ENCODE measurements around the gene NANOS2.
A peak's percentile ranks its signal among the peaks of the same experiment; 100 is the strongest.

Gene NANOS2

DNA sequence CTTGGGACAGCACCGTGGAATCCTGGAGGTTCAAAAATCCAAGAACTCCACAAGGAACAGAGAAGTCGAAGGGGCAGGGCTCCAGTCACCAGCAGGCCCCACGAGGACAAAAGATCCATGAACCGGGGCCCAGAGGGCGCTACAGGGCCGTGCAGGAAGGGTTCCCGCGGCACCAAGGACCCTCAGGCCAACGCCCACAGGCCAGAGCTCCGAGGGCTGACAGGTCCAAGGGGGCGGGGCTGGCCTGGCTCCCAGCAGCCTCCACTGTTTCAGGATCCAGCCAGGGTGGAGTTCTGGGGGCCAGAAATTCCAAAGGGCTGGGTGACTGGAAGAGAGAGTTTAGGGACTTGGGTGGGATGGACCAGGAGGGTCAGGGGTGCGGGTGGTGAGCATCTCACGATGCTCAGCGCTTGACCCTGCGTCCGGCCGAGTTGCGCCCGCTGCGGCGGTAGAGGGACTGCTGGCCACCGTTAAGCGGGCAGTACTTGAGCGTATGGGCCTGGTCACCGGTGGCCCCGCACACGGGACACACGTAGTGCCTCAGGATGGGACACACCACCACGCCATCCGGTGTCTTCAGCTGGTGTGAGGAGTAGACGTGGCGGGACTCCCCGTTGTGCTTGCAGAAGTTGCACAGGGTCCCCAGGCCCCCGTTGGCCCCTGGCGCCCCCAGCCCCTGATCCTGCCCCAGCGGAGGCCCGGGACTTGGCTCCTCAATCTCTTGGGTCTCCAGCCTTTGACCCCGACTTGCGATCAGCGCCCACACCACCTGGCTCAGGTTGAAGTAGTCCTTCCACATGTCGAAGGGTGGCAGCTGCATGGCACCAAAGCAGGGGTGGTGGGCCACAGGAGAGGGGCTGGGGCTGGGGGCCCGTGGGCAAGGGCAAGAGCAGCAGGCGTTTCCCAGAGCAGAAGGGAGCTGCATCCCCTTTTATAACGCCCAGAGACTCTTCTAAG lies at the start of gene NANOS2:
Gene NANOS2 (minus strand): TSS at position 905 of the 957 bp plus-strand sequence. CDS start 85 bp downstream, at position 820.
- DNase-seq = no peak

GRCh38 chr19:45962021-45962420 lies 47.4 kb upstream of the NANOS2 start:
- DNase-seq = no peak

DNA sequence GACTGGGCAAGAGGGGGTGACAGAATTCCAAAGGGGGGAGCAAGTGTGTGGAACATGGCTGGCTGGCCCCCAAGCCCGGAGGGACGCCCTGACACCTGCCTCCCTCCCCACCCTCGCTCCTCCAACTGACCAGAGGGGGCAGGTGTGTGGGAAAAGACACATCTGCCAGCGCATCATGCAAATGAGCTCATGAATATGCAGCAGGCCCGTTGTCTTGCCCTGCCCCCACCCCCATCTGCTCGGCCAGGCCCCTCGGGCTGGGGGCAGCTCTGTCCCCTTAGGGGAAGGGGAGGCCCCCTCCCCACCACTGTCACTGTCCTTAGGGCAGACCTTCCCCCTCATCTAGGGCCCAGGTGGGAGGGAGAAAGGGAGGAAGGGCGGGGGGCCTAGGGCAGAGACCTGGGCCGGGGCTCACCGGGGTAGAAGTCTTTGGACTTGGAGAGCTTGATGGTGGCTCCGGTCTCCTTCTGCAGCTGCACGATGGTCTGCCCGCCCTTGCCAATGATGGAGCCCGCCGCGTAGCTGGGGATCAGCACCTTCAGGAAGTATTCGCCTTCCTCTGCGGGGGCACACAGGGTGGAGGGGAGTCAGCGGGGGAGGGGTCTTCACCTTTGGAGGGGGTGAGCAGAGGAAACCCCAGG lies 46.1 kb upstream of the NANOS2 start:
- DNase-seq = no peak

- no peak for DNase-seq
Measured at GRCh38 chr19:45959517-45960025, 45.0 kb upstream of the NANOS2 start.

GRCh38 chr19:45958769-45959516 lies 44.4 kb upstream of the NANOS2 start:
- no peak for DNase-seq

GRCh38 chr19:45958320-45958719 lies 43.7 kb upstream of the NANOS2 start:
- no peak for DNase-seq

- DNase-seq = no peak
Measured at GRCh38 chr19:45955905-45956608, 41.5 kb upstream of the NANOS2 start.

DNA sequence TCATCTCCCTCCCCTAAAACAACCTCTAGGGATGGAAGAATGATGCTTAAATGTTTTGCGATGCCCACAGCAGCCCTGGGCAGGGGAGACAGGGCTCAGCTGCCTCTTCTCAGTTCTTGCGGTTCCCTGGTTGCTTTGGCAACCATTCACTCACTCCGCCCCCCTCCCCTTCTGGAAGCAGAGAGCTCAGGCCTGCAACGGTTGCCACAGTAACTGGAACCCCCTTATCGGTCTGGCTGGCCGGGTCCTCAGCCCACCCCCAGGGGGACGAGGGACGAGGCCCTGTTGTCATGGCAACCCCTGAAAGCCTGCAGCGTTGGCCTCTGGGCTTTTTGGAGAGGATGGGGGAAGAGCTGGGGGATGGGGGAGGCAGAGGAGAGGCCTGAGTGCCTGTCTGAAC lies 39.6 kb upstream of the NANOS2 start:
- DNase-seq = peak; percentile 12

DNA sequence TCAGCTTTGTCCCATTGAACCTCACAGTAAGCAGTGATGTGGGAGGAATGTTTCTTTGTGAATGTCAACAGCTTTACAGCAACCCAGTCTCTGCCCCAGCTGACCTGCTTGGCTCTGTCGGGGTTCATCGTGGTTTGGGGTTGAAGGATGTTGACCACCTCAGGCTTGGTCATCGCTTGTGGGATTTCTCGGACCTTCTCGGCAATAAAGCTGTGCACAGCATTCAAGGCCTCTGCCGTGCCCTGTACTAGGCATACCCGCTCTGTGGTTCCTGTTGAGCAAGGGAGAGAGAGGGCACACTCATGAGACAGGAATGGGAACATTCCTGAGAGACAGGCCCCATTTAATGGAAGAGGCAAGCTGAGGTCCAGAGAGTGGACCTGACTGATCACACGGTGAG lies 39.1 kb upstream of the NANOS2 start:
- DNase-seq = no peak

- DNase-seq = no peak
Measured at GRCh38 chr19:45952686-45953505, 38.3 kb upstream of the NANOS2 start.

DNA sequence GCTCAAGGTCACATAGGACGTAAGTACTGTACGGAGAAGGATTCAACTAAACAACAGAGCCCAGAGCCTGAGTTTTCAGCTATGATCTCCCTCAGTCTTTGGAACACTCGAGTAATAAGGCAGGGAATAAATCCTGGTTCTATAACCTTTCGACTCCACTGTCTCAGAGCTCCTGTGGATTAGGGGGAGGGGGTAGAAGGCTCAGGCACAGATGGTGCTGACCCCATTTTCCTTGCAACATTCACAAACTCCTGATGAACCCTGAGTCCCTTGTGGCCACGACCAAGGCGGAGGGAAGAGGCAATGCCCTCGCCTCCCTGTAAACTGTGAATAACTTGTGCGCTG lies 37.7 kb upstream of the NANOS2 start:
- DNase-seq = no peak

DNA sequence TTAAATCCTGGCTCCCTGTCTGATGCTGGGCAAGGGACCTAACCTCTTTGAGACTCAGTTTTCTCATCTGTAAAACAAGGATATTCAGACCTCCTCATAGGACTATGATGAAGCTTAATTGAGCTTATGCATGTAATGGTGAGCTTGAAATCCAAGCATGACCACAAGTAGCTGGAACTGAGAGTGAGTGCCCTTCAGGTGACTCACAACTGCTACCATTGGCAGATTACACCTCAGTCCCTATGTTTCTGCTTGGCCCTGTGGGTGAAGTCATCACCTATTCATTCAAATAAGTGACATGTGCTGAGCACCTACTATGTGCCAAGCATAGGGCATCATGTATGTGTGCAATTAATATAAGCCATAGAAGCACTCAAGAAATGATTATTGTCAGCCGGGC lies 33.3 kb upstream of the NANOS2 start:
- no peak for DNase-seq

GRCh38 chr19:45940515-45940805 lies 25.9 kb upstream of the NANOS2 start:
- no peak for DNase-seq

DNA sequence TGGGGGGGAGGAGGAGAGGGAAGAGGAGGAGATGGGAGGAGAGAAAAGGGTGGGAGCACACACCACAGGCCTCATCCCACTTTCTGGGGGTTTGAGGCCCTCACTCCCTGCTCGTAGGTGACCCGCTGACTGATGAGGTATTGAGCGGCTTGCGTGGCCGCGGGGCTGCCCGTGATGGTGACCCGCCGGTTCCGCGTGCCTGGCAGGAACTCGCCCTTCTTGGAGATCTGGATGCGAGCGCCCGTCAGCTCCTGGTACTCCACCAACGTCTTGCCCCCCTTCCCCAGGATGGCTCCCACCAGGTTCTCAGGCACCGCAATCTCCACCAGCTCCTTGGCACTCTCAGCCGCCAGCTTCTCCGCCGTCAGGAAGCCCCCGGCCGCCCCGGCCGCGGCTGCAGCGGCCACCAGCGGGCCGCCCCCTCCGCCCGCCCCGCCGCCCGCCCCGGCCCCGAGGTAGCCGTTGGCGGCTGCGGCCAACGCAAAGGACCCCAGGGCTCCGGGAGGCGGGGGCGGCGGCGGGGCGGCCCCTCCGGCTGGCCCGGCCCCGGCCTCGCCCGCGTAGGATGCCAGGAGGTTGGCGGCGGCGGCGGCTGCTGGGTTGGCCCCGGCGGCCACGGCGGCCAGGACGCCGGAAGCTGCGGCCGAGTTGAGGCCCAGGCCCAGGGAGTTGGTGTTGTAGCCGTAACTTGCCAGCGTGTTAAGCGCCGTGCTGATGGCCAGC lies 25.4 kb upstream of the NANOS2 start:
- DNase-seq = no peak

- no peak for DNase-seq
Measured at GRCh38 chr19:45938733-45939319, 24.2 kb upstream of the NANOS2 start.

GRCh38 chr19:45935267-45935666 lies 20.7 kb upstream of the NANOS2 start:
- no peak for DNase-seq

GRCh38 chr19:45934551-45935230 lies 20.1 kb upstream of the NANOS2 start:
- DNase-seq = no peak

GRCh38 chr19:45933759-45934158 lies 19.2 kb upstream of the NANOS2 start:
- no peak for DNase-seq

DNA sequence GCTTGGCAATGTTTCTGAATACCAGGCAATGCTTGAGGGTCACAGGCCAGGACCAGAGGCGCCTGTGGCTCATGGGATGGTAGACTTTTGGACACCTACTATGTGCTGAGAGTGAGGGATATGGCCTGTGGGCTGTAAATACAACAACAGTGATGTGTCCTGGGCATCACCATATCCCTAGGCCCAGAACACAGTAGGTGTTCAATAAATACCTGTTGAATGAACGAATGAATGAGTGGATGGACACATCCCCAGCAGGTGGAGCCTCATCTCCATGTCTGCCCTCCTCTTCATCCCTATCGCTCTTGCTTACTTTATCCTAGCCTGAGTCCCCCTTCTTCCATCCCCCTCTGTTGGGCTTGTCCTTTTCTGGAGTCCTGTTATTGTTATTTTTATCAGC lies 16.5 kb upstream of the NANOS2 start:
- no peak for DNase-seq

DNA sequence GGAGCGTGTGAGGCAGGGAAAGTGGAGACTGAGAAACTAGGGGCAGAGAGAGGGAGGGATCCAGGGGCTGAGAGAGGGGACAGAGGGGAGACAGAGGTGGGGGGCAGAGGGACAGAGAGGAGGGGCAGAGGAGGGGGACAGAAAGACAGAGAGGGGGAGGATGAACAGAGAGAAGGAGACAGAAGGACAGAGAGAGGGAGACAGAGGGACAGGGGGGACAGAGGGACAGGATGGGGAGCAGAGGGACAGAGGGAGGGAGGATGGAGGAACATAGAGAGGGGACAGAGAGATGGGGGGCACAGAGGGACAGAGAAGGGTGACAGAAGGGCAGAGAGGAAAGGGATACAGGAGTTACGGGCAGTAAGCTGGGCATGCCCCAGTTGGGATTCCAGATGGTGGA lies 14.7 kb upstream of the NANOS2 start:
- no peak for DNase-seq
